A549 (cell line): ENCODE results near the gene TET2.

Experiments
- CEBPB ChIP-seq, 2 experiments: fragments of >200 bp in 1 of 2; sonication (Bioruptor Twin) in 1 of 2; formaldehyde crosslinking in 1 of 2; IDR thresholded peaks; 2 replicates each; pipeline ENCODE4 v1.6.1; 2012 to 2016
- EP300 ChIP-seq, 2 experiments: fragments of >200 bp; sonication (Bioruptor Twin); formaldehyde crosslinking; IDR thresholded peaks; 2 replicates in 1 of 2; 3 replicates in 1 of 2; pipeline ENCODE4 v1.6.1; 2016 to 2017
- ESRRA ChIP-seq: fragments of 150-350 bp; IDR thresholded peaks from 2 replicates; pipeline ENCODE4 v1.6.1; 2014; ENCODE audit warnings: mild to moderate bottlenecking, low read length, borderline replicate concordance
- FOSL2 ChIP-seq, 2 experiments: fragments of 450-650 bp in 1 of 2; fragments of >200 bp in 1 of 2; sonication (Bioruptor Twin) in 1 of 2; formaldehyde crosslinking; IDR thresholded peaks; 2 replicates each; pipeline versions ENCODE4 v1.5.0 to v1.6.1; 2016 to 2020; ENCODE audit warnings: mild to moderate bottlenecking in 1 of 2, moderate library complexity in 1 of 2
- POLR2A ChIP-seq: IDR thresholded peaks from 2 replicates; pipeline ENCODE4 v1.6.1; 2012; ENCODE audit warnings: mild to moderate bottlenecking, low read length
- POLR2AphosphoS2 ChIP-seq: conservative IDR thresholded peaks from 2 replicates; pipeline ENCODE4 v1.6.1; 2012; ENCODE audit warnings: low read length, improper control_type of control experiment, inconsistent platforms
- RAD21 ChIP-seq, 2 experiments: fragments of >200 bp in 1 of 2; sonication (Bioruptor Twin) in 1 of 2; formaldehyde crosslinking in 1 of 2; IDR thresholded peaks in 1 of 2; conservative IDR thresholded peaks in 1 of 2; 2 replicates in 1 of 2; 3 replicates in 1 of 2; pipeline ENCODE4 v1.6.1; 2012 to 2018; ENCODE audit warnings: inconsistent platforms in 1 of 2
- TF ChIP-seq, protein P1 (sequence below): fragments of >200 bp; sonication (Bioruptor Twin); formaldehyde crosslinking; IDR thresholded peaks from 3 replicates; pipeline ENCODE4 v1.5.1; 2016
- TF ChIP-seq, protein P2 (sequence below): fragments of 150-350 bp; IDR thresholded peaks from 2 replicates; pipeline ENCODE4 v1.6.1; 2014; ENCODE audit warnings: low read depth, mild to moderate bottlenecking, low read length
- TF ChIP-seq, protein P3 (sequence below): fragments of 250-450 bp; sonication (Bioruptor Pico); IDR thresholded peaks from 2 replicates; pipeline ENCODE4 v1.5.0; 2021; ENCODE audit warnings: mild to moderate bottlenecking, moderate library complexity, borderline replicate concordance
- TF ChIP-seq, protein P4 (sequence below): fragments of >200 bp; sonication (Bioruptor Twin); formaldehyde crosslinking; IDR thresholded peaks from 3 replicates; pipeline ENCODE4 v1.6.1; 2016
- TF ChIP-seq, protein P5 (sequence below): IDR thresholded peaks from 2 replicates; pipeline ENCODE4 v1.6.1; 2012
- TF ChIP-seq, protein P6 (sequence below): fragments of 200-600 bp; sonication (generic); IDR thresholded peaks from 2 replicates; pipeline ENCODE4 v1.6.1; 2016; ENCODE audit warnings: antibody characterized with exemption, mild to moderate bottlenecking, moderate library complexity

DNA sequence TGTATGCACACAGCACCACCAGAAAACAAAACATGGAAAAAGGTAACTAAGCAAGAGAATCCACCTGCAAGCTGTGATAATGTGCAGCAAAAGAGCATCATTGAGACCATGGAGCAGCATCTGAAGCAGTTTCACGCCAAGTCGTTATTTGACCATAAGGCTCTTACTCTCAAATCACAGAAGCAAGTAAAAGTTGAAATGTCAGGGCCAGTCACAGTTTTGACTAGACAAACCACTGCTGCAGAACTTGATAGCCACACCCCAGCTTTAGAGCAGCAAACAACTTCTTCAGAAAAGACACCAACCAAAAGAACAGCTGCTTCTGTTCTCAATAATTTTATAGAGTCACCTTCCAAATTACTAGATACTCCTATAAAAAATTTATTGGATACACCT is 90.2 kb downstream of the TET2 start:
- TF ChIP-seq EP300 (IDR thresholded peaks at IDR 0.05) (no peak), CEBPB (IDR thresholded peaks at IDR 0.05) (no peak), POLR2A (no peak), FOSL2 (IDR thresholded peaks at IDR 0.05) (no peak), FOSL2 (CRISPR knock-in tag; IDR thresholded peaks at IDR 0.05) (no peak), RAD21 (conservative IDR thresholded peaks at IDR 0.05 in 1 of 2, IDR thresholded peaks at IDR 0.05 in 1 of 2) (no peak), POLR2AphosphoS2 (no peak), ESRRA (no peak)
- TF ChIP-seq, protein P1, sequence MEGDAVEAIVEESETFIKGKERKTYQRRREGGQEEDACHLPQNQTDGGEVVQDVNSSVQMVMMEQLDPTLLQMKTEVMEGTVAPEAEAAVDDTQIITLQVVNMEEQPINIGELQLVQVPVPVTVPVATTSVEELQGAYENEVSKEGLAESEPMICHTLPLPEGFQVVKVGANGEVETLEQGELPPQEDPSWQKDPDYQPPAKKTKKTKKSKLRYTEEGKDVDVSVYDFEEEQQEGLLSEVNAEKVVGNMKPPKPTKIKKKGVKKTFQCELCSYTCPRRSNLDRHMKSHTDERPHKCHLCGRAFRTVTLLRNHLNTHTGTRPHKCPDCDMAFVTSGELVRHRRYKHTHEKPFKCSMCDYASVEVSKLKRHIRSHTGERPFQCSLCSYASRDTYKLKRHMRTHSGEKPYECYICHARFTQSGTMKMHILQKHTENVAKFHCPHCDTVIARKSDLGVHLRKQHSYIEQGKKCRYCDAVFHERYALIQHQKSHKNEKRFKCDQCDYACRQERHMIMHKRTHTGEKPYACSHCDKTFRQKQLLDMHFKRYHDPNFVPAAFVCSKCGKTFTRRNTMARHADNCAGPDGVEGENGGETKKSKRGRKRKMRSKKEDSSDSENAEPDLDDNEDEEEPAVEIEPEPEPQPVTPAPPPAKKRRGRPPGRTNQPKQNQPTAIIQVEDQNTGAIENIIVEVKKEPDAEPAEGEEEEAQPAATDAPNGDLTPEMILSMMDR: no peak
- TF ChIP-seq, protein P2, sequence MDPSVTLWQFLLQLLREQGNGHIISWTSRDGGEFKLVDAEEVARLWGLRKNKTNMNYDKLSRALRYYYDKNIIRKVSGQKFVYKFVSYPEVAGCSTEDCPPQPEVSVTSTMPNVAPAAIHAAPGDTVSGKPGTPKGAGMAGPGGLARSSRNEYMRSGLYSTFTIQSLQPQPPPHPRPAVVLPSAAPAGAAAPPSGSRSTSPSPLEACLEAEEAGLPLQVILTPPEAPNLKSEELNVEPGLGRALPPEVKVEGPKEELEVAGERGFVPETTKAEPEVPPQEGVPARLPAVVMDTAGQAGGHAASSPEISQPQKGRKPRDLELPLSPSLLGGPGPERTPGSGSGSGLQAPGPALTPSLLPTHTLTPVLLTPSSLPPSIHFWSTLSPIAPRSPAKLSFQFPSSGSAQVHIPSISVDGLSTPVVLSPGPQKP: no peak
- TF ChIP-seq, protein P3, sequence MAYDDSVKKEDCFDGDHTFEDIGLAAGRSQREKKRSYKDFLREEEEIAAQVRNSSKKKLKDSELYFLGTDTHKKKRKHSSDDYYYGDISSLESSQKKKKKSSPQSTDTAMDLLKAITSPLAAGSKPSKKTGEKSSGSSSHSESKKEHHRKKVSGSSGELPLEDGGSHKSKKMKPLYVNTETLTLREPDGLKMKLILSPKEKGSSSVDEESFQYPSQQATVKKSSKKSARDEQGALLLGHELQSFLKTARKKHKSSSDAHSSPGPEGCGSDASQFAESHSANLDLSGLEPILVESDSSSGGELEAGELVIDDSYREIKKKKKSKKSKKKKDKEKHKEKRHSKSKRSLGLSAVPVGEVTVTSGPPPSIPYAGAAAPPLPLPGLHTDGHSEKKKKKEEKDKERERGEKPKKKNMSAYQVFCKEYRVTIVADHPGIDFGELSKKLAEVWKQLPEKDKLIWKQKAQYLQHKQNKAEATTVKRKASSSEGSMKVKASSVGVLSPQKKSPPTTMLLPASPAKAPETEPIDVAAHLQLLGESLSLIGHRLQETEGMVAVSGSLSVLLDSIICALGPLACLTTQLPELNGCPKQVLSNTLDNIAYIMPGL (CRISPR knock-in tag): no peak
- TF ChIP-seq, protein P4, sequence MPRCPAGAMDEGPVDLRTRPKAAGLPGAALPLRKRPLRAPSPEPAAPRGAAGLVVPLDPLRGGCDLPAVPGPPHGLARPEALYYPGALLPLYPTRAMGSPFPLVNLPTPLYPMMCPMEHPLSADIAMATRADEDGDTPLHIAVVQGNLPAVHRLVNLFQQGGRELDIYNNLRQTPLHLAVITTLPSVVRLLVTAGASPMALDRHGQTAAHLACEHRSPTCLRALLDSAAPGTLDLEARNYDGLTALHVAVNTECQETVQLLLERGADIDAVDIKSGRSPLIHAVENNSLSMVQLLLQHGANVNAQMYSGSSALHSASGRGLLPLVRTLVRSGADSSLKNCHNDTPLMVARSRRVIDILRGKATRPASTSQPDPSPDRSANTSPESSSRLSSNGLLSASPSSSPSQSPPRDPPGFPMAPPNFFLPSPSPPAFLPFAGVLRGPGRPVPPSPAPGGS: no peak
- TF ChIP-seq, protein P5, sequence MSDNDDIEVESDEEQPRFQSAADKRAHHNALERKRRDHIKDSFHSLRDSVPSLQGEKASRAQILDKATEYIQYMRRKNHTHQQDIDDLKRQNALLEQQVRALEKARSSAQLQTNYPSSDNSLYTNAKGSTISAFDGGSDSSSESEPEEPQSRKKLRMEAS: no peak
- TF ChIP-seq, protein P6, sequence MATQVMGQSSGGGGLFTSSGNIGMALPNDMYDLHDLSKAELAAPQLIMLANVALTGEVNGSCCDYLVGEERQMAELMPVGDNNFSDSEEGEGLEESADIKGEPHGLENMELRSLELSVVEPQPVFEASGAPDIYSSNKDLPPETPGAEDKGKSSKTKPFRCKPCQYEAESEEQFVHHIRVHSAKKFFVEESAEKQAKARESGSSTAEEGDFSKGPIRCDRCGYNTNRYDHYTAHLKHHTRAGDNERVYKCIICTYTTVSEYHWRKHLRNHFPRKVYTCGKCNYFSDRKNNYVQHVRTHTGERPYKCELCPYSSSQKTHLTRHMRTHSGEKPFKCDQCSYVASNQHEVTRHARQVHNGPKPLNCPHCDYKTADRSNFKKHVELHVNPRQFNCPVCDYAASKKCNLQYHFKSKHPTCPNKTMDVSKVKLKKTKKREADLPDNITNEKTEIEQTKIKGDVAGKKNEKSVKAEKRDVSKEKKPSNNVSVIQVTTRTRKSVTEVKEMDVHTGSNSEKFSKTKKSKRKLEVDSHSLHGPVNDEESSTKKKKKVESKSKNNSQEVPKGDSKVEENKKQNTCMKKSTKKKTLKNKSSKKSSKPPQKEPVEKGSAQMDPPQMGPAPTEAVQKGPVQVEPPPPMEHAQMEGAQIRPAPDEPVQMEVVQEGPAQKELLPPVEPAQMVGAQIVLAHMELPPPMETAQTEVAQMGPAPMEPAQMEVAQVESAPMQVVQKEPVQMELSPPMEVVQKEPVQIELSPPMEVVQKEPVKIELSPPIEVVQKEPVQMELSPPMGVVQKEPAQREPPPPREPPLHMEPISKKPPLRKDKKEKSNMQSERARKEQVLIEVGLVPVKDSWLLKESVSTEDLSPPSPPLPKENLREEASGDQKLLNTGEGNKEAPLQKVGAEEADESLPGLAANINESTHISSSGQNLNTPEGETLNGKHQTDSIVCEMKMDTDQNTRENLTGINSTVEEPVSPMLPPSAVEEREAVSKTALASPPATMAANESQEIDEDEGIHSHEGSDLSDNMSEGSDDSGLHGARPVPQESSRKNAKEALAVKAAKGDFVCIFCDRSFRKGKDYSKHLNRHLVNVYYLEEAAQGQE: no peak
